HepG2 (cell line): Measurements from ENCODE around the gene ADGRD1. TPM values are rescaled to one million over a fixed set of nuclear protein-coding genes. Genes with fewer than 3 reads are reported as not detected.

Source experiments
- ATAC-seq: fragments of 200-7000 bp; cut with Tn5 transposase; 3 replicates; pipeline ENCODE4 v1.9.1; 2020; ENCODE audit warnings: mild to moderate bottlenecking, moderate library complexity
- BruUV-seq: library from RNA; stranded (reverse); fragments of 400-500 nt; replicated peaks from 2 replicates; lab custom pipeline; 2021; lab: Mats Ljungman, UMichigan
- CTCF ChIA-PET: fragments of 300-600 bp; formaldehyde crosslinking; extraction: SDS; loops from one replicate; lab custom pipeline; 2021; ENCODE audit warnings: low total read pairs, inconsistent platforms, low intra/inter-chr PET ratio; lab: Yijun Ruan, JAX
- POLR2A ChIA-PET: fragments of 350-600 bp; sonication (Branson Sonifier 250); formaldehyde crosslinking; loops from one replicate; lab custom pipeline; 2020; ENCODE audit warnings: antibody characterized with exemption, inconsistent platforms; lab: Yijun Ruan, JAX
- DNase-seq: peaks from one replicate; pipeline ENCODE4 v3.0.0-alpha.2; 2015; ENCODE audit warnings: low spot score
- FAIRE-seq: peaks from 3 replicates; lab custom pipeline; 2011; peaks lifted over from hg19 to GRCh38; lab: Jason Lieb, UNC
- H2AFZ ChIP-seq: one replicate; pipeline ENCODE4 v1.6.1; 2011; ENCODE audit warnings: low read length, inconsistent platforms
- H3K27ac ChIP-seq: fragments of 300-600 bp; 3 replicates; pipeline ENCODE4 v1.8.0; 2011; ENCODE audit warnings: mixed run types, mild to moderate bottlenecking, mixed read lengths, low read length, inconsistent platforms; ENCODE audit not compliant: insufficient read depth; ENCODE audit errors: extremely low read length
- H3K27me3 ChIP-seq, 2 experiments: fragments of 200-600 bp in 1 of 2; 2 replicates in 1 of 2; 3 replicates in 1 of 2; pipeline versions ENCODE4 v1.6.0 to v1.8.0; 2011; ENCODE audit warnings: low read length in 2 of 2, mild to moderate bottlenecking in 2 of 2, moderate library complexity in 2 of 2, inconsistent platforms in 1 of 2; ENCODE audit not compliant: insufficient read depth in 2 of 2, control insufficient read depth in 1 of 2
- H3K36me3 ChIP-seq, 2 experiments: fragments of 200-600 bp in 1 of 2; replicated peaks in 1 of 2; 2 replicates in 1 of 2; 3 replicates in 1 of 2; pipeline versions ENCODE4 v1.5.1 to v1.8.0; 2011; ENCODE audit warnings: low read length in 2 of 2, inconsistent platforms in 1 of 2; ENCODE audit not compliant: insufficient read depth in 2 of 2, control insufficient read depth in 1 of 2
- H3K4me1 ChIP-seq: 2 replicates; pipeline ENCODE4 v1.5.1; 2012; ENCODE audit warnings: low read length, inconsistent platforms; ENCODE audit not compliant: insufficient read depth
- H3K4me2 ChIP-seq: 2 replicates; pipeline ENCODE4 v1.6.0; 2011; ENCODE audit warnings: low read depth, low read length, inconsistent platforms
- H3K4me3 ChIP-seq, 3 experiments: fragments of 200-600 bp in 1 of 3; sonication (generic), shearing (Covaris generic) in 1 of 3; replicated peaks in 1 of 3; 2 replicates each; pipeline ENCODE4 v1.5.1; 2011 to 2016; ENCODE audit warnings: low read length in 3 of 3, inconsistent platforms in 2 of 3, low read depth in 2 of 3, mild to moderate bottlenecking in 2 of 3, control low read depth in 1 of 3, mixed read lengths in 1 of 3; ENCODE audit not compliant: insufficient read depth in 1 of 3
- H3K79me2 ChIP-seq: one replicate; pipeline ENCODE4 v1.6.1; 2011; ENCODE audit warnings: low read length, inconsistent platforms; ENCODE audit not compliant: insufficient read depth
- H3K9ac ChIP-seq: 2 replicates; pipeline ENCODE4 v1.6.0; 2011; ENCODE audit warnings: mild to moderate bottlenecking, low read depth, low read length, inconsistent platforms; ENCODE audit not compliant: insufficient read depth
- H3K9me3 ChIP-seq: 2 replicates; pipeline ENCODE4 v1.5.1; 2012; ENCODE audit warnings: mild to moderate bottlenecking, low read length
- H4K20me1 ChIP-seq: 2 replicates; pipeline ENCODE4 v1.6.0; 2011; ENCODE audit warnings: inconsistent platforms, mild to moderate bottlenecking, low read length, moderate library complexity; ENCODE audit not compliant: insufficient read depth
- AHR ChIP-seq: IDR thresholded peaks from 2 replicates; pipeline ENCODE4 v1.6.1; 2018; ENCODE audit warnings: missing genetic modification reagents, missing compliant biosample characterization
- RAD21 ChIP-seq: fragments of 450-650 bp; formaldehyde crosslinking; IDR thresholded peaks from 2 replicates; pipeline ENCODE4 v1.5.0; 2020; ENCODE audit warnings: mild to moderate bottlenecking
- SRSF9 ChIP-seq: fragments of 200-400 bp; formaldehyde crosslinking; IDR thresholded peaks from 2 replicates; pipeline ENCODE4 v1.6.1; 2018; ENCODE audit warnings: borderline replicate concordance, mild to moderate bottlenecking, low read depth, low read length; ENCODE audit not compliant: insufficient read depth, poor library complexity, severe bottlenecking
- TGIF2 ChIP-seq: IDR thresholded peaks from 2 replicates; pipeline ENCODE4 v1.6.1; 2016; ENCODE audit warnings: control low read depth, missing compliant biosample characterization
- ZFP90 ChIP-seq: sonication (generic); formaldehyde crosslinking; IDR thresholded peaks from 2 replicates; pipeline ENCODE4 v1.8.0; 2022; ENCODE audit warnings: missing genetic modification reagents, mild to moderate bottlenecking, inconsistent platforms, borderline replicate concordance
- WGBS: methylation state at CpG from one replicate; pipeline ENCODE4 v1.1.6; 2017; ENCODE audit warnings: low lambda C conversion rate; 5-methylcytosine and 5-hydroxymethylcytosine counted together
- in situ Hi-C: cut with HindIII; loops from 2 replicates; pipeline ENCODE4 v1.10.0; 2017; ENCODE audit warnings: low pct_unique_long_range_greater_than_20kb; ENCODE audit not compliant: extremely low pct_ligation_motif_present
- intact Hi-C: fragments of 100-400 bp; cut with micrococcal nuclease; formaldehyde crosslinking; loops from one replicate; pipeline ENCODE4 v1.10.0; 2022; ENCODE audit not compliant: unreplicated experiment
- polyA plus RNA-seq, 8 experiments: library from polyadenylated mRNA; depleted of rRNA in 3 of 8; stranded (reverse) in 7 of 8; unstranded in 1 of 8; fragments of >200 nt; fragmentation: Illumina TruSeq in 4 of 8; extraction: Trizol in 4 of 8; gene quantifications; 2 replicates each; pipeline versions ENCODE4 v1.2.1 to v1.2.3, GENCODE V29; 2011 to 2016; ENCODE audit warnings: low read depth in 4 of 8, missing spikeins in 1 of 8, mixed read lengths in 1 of 8; ENCODE audit not compliant: insufficient read depth in 1 of 8
- total RNA-seq, 5 experiments: library from RNA; depleted of rRNA; stranded (reverse); fragments of >200 nt; fragmentation: Illumina TruSeq; extraction: Trizol; gene quantifications; 2 replicates each; pipeline ENCODE4 v1.2.3, GENCODE V29; 2016; ENCODE audit warnings: low read depth in 1 of 5
- TF ChIP-seq, protein P1 (sequence below), 2 experiments: IDR thresholded peaks; 2 replicates each; pipeline ENCODE4 v1.6.1; 2011 to 2012; ENCODE audit warnings: low read length in 2 of 2, borderline replicate concordance in 1 of 2, low read depth in 1 of 2, mild to moderate bottlenecking in 1 of 2, moderate library complexity in 1 of 2

The ADGRD1 gene
- total and polyA plus RNA-seq, 2 of the 13 experiments (the other 11 are each of a cell fraction or from before 2014, with no cell fraction given) = 0.46 to 12.4 TPM

DNA sequence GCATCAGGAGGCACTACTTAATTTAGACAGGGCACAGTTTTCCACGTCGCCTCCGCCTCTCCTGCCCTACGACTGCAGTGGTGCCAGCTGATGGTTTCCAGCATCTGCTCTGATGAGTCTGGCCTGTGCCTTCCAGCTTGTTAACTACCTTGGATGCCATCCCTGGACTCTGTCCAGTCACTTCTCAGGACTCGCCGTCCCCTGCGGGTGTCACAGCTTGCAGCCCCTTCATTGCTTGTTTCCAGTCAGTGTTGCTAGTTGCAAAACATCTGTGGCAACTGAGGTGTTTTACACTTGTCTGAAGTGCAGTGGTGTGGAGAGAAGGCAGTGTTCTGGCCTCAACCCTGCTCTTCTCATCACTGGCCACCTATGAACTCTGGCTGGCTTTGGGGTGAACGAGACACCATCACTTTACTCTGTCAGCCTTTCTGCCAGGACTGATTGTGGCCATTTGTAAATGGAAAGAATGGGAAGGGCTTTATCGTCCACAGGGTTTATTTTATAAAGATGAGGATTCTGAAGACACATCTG, 8.3 kb downstream of the ADGRD1 start:
- Histone ChIP-seq H3K27ac (no peak overlapping the region), H3K4me2 (no peak overlapping the region), H3K4me1 (peaks cover 22% of the 10 kb centered on the region), H3K79me2 (no peaks in the 10 kb centered on the region), H2AFZ (no peak overlapping the region), H3K27me3 (no peaks in the 10 kb centered on the region), H3K9ac (no peak overlapping the region), H4K20me1 (no peaks in the 10 kb centered on the region), H3K9me3 (no peaks in the 10 kb centered on the region), H3K4me3 (no peak overlapping the region), H3K36me3 (no peaks in the 10 kb centered on the region; a peak in 1 of 5 replicates)
- no TSS peak for BruUV-seq
- DNase-seq (no peak), FAIRE-seq (no peak), ATAC-seq (no peak)
- in situ Hi-C loops = no loop called here
- POLR2A ChIA-PET = no interaction called here
- intact Hi-C loops = loop anchor here (10.0 kb wide), 1 partner anchor 53 kb away; no protein-coding TSS in a partner anchor
- 95% methylated on average over 9 of the region's 9 CpGs for WGBS
- CTCF ChIA-PET = no interaction called here
- no peak for TF ChIP-seq ZFP90 (CRISPR knock-in tag)
- TF ChIP-seq AHR (CRISPR knock-in tag) = no peak
- TF ChIP-seq RAD21 (CRISPR knock-in tag) = no peak
- no peak for TF ChIP-seq TGIF2 (CRISPR knock-in tag)
- TF ChIP-seq SRSF9 = no peak
- TF ChIP-seq, protein P1, sequence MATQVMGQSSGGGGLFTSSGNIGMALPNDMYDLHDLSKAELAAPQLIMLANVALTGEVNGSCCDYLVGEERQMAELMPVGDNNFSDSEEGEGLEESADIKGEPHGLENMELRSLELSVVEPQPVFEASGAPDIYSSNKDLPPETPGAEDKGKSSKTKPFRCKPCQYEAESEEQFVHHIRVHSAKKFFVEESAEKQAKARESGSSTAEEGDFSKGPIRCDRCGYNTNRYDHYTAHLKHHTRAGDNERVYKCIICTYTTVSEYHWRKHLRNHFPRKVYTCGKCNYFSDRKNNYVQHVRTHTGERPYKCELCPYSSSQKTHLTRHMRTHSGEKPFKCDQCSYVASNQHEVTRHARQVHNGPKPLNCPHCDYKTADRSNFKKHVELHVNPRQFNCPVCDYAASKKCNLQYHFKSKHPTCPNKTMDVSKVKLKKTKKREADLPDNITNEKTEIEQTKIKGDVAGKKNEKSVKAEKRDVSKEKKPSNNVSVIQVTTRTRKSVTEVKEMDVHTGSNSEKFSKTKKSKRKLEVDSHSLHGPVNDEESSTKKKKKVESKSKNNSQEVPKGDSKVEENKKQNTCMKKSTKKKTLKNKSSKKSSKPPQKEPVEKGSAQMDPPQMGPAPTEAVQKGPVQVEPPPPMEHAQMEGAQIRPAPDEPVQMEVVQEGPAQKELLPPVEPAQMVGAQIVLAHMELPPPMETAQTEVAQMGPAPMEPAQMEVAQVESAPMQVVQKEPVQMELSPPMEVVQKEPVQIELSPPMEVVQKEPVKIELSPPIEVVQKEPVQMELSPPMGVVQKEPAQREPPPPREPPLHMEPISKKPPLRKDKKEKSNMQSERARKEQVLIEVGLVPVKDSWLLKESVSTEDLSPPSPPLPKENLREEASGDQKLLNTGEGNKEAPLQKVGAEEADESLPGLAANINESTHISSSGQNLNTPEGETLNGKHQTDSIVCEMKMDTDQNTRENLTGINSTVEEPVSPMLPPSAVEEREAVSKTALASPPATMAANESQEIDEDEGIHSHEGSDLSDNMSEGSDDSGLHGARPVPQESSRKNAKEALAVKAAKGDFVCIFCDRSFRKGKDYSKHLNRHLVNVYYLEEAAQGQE (IDR thresholded peaks at IDR 0.05; ENCODE audit: borderline replicate concordance in 1 of 2, low read depth in 1 of 2, low read length in 2 of 2) = no peak
